GM19193 (cell line): ENCODE measurements around the gene C8G.

Source experiments
- POLR2A ChIP-seq: IDR thresholded peaks from 4 replicates; pipeline ENCODE4 v1.6.1; 2011; ENCODE audit not compliant: insufficient read depth, insufficient read length; ENCODE audit errors: extremely low read depth

C8G gene

DNA sequence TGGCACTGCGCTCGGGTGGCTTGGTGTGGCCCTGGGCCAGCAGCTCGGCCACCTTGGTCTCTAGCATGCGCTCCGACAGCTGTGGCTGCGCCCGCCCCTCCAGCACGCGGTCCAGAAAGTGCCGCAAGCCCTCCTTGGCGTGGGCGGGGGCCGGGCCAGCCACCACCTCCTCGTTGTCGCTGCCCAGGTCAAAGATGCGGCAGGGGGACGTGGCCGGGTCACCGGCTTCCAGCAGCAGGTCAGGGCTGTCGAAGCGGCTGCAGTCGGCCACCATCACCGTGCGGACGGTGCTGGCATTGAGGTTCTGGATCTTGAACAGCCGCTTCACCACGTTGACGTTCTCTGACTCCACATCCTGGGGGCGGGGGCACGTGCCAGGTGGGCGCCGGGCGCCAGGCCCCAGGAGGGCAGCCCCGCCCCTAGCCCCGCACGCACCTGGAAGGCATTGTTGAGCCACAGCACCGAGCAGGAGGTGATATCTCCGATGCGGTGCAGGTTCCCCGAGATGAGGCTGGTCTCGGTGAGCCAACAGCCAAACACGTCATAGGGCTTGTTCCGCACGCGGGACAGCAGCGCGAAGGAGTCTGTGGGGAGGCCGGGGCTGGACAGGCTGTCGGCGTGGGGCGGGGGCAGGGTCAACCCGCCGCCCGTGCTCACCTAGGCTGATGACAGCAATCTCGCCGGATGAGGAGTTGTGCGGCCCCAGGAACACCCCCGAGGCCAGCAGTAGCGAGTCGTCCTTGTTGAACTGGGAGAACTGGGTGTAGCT, 2.7 kb upstream of the C8G start:
- TF ChIP-seq POLR2A: no peak

DNA sequence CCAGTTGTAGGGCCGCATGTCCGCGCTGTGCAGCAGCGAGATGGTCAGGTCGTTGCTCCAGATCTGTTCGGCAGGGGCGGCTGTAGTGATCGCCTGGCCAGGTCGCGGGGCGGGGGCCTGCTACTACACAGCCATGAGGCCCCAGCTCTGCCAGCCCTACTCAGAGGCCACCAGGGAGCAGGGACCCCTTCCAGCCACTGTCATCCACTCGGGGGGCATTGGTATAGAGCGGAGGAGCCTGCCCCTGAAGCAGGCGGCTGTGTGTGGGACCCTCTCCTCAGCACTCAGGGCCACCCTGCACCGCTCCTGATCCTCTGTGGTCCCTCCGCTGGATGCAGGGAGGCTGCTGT, 2.2 kb upstream of the C8G start:
- TF ChIP-seq POLR2A: no peak

DNA sequence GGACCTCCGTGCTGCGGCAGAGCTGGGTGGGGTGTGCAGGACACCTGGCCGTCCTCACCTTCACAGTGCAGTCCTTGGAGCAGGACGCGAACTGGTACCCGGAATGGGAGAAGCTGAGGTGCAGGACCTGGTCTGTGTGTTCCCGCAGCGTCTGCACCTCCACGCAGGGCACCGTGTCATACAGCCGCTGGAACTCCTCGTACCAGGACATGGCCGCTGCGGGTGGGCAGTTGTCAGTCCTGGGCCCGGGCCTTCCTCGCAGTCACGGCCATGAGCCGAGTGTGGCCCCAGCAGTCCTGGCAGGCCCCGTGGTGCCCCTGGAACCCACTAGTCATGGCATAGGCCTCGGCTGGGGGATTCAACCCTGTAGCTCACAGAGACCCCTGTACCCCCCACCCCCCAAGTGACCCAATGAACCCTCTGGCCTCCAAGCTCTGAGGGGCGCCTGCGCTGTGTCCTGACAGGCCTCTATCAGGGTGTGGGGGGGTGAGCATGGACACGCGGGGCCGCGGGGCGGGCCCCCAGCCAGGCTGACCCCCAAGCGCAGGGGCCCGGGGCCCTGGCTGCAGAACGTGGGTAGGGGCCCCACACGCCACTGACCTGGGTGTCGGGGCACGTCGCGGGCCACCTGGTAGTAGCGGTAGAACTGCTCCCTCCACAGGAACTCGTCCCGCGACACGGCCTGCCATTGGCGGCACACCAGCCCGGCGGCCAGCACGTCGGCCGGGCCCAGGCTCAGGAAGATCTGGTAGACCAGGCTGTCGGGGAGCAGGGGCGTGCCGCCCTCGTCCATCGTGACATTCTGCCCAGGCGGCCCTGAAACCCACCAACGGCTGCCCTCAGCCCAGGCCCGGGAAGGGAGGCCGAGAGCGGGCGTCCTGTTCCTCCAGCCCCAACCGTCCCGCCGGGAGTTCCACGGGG, 1.5 kb upstream of the C8G start:
- TF ChIP-seq POLR2A: no peak

DNA sequence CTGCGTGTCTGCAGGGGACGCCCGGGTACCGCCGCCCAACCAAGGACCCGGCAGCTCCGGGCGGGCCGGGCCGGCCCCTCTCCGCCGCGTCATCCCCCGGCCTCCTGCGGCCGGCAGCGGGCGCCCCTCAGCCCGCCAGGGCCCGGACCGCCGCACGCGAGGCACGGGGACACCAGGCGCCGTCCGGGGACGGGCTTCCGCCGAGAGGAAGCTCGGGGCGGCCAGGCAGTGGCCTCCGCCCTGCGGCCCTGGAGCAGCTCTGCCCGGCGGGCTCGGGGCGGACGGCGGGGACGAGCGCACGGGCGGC, 878 bp upstream of the C8G start:
- no peak for TF ChIP-seq POLR2A

DNA sequence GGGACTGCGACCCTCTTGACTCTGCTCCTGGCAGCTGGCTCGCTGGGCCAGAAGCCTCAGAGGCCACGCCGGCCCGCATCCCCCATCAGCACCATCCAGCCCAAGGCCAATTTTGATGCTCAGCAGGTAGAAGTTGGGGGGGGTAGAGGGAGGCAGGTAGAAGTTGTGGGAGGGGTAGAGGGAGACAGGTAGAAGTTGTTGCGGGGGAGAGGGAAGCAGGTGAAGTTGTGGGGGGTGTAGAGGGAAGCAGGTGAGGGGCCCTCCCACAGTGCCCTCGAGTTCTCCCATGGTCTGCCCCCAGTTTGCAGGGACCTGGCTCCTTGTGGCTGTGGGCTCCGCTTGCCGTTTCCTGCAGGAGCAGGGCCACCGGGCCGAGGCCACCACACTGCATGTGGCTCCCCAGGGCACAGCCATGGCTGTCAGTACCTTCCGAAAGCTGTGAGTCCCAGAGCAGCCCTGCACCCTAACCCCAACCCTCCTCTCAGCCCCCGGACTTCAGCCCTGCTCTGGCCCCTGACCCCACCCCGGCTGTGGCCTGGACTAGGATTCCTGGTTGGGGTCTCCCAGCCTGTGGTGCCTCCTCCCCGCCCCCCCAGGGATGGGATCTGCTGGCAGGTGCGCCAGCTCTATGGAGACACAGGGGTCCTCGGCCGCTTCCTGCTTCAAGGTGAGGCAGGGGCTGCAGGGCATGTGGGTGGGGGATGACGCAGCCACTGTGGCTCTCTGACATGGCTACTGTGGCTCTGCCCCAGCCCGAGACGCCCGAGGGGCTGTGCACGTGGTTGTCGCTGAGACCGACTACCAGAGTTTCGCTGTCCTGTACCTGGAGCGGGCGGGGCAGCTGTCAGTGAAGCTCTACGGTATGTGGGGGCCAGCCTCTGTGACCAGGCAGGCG, 537 bp downstream of the C8G start:
- TF ChIP-seq POLR2A: no peak

DNA sequence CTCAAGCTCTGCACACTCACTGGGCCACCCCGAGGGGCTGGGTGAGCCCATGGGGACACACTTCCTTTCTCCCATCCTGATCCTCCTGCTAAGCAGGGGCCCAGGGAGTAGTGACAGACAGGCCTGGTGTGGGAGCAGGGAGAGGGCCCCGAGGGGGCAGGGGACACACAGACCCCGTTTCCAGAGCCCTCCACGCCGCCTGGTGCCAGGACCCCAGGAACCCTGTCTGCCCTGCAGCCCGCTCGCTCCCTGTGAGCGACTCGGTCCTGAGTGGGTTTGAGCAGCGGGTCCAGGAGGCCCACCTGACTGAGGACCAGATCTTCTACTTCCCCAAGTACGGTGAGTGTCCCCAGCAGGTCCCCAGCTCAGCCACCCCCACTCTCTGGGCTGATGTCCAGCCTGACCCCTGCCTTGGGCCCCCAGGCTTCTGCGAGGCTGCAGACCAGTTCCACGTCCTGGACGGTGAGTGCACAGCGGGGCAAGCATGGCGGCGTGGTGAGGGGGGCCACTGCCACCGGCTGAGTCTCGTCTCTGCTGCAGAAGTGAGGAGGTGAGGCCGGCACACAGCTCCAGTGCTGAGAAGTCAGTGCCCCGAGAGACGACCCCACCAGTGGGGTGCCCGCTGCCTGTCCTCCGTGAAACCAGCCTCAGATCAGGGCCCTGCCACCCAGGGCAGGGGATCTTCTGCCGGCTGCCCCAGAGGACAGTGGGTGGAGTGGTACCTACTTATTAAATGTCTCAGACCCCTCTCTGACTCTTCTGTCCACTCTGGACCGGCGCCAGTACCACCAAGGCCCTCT, 1.4 kb downstream of the C8G start:
- TF ChIP-seq POLR2A: no peak

DNA sequence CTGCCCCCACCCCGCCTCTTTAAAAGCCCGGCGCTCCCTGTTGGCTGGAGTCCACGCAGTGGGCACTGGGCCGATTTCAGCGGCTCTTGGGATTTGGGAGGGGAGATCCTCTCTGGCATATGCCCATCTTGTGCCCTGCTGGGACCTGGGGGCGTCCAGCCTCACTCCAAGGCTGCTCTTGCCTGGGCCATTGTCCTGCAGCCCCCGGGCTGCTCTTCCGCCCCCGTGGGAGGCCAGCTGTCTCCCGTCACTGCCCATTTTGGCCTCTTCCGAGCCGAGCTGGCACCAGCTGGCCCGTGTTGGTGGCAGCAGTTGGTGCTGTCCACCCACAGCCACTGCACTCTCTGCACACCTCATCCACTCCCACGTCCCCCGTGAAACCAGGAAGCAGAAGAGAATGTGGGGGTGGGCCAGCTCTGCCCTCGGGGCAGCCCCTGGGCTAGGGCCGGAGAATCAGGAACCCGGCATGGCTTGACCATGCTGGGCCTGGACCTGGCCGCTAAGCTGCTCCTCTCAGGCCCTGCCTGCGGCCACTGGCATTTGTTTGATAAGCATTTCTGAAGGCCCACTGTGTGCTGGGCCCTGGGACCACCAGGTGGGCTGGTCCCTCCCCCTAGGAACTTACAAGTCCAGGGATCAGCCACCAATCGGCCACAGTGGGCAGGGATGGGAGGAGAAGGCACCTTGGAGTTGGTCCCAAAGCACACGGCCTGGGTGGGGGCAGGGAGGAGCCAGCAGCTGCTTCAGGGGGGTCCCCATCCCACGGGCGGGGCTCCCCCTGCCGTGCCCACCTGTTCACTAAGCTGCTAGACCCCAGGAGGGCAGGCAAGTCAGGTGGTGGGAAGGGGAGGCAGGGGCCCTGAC, 2.2 kb downstream of the C8G start:
- no peak for TF ChIP-seq POLR2A

DNA sequence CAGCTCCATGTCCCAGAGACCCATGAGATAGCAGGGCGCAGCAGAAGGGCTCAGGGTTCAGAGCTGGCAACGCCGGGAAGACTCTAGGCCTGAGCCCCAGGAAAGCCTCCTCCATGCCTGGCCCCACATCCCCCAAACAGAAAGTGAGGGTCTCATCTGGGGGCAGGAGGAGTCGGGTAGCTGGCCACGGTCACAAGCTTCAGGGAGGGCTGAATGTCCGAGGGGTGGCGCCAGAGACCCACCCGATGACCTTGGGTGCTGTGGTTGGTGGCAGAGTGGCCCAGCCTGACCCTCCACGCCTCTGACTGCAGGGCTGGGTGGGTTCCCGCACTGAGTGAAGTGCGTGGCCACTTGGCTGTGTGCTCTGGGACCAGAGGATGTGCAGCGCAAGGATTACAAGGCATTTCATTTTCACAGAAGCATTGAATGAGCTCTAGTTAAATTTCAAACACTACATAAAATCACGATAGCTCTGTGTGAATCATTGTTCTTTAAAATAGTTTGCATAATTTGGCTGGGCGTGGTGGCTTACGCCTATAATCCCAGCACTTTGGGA, 3.0 kb downstream of the C8G start:
- TF ChIP-seq POLR2A: no peak

DNA sequence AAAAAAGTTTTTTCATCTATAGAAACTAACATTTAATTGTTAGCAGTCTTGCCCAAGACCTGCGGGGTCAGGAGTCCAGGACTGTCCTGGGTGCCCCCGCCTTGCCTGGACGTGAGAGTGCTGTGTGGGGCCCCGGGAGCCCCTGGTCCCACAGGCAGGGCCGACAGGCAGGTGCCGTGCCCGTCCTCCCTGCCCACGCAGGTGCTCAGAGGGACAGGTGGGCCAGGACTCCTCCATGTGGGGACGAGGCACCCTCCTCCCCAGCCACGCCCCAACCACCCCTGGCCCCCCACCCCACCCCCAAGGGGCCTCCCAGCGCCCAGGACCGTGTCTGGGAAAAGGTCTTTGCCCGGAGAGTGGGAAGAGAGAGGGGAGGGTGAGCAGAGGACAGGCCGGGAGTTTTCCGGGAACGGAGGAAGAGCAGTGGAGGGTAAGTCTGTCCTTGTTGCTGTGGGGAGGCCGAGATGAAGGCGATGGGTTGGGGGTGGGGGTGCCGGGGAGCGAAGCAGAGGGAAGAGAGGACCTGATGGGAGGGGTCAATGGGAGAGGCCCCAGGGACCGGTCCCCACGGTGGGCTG, 4.3 kb downstream of the C8G start:
- TF ChIP-seq POLR2A: no peak

DNA sequence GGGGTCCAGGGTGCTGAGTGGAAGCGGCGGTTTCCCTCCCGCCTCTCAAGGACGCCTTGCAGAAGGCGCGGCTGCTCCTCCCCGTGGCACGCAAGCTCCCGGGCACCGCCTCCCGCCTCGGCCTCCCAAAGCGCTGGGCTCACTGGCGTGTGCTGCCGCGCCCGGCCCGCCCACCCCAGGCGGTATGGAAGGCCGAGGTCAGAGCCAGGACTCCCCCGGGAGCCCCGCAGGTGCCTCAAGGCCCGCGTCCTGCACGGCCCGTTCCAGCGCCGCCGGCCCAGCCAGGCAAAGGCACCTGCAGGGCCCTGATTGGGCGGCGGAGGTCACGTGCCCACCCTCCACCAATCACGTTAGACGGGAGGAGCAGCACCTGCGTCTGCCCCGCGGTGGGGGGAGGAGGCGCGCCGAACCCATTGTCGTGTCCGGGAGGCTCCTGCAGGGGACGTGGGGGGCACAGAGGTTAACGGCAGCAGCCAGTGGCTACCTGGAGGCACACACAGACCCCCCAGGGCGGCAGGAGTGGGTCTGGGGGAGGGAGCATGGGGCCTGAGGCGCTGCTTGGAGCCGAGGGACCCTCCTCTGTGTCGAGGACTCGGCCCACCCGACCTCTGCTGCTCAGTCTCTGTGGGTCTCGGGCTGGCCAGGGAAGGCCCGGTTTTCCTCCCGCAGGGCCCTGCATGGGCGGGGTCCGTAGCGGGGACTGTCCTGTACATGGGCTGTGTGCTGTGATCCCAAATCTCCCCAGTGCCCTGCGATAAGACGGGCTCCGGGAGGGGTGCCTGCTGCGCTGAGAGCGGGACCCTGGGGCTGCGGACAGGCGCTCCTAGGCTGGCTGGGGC, 5.0 kb downstream of the C8G start:
- peak; percentile 82 for TF ChIP-seq POLR2A

DNA sequence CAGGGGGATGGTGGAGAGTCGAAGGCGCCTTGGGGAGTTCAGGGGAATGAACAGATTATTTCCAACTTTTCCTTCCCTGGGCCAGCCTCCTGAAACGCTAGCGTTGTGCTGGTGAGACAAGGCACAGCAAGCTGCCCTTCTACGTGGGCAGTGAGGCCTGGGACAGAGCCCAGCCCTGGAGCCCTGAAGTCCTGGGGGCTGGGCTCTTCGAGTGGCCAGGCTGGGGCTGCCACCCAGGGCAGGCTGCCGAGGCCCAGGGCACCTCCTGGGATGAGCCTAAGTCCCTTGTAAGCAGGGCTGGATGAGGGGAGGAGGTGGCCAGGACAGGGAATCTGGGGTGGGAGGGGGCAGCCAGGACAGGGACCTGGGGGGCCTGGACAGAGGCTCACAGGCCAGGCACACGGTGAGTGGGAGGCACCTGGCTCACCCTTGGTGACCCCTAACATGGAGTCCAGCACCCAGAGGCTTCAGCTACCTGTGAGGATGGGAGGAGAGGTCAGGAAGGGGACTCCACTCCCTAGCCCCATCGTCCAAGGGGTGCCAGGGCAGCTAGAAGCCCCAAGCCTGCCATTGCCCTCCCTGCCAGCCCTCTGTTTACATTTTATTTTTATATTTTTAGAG, 5.7 kb downstream of the C8G start:
- TF ChIP-seq POLR2A: no peak
